GM21576 (cell line): ENCODE results near the gene SPTB.

Source experiments
- ATAC-seq: cut with Tn5 transposase; IDR thresholded peaks from one replicate; pipeline ENCODE4 v1.9.1; 2021; ENCODE audit warnings: mild to moderate bottlenecking, moderate library complexity; ENCODE audit not compliant: unreplicated experiment

Gene SPTB

GRCh38 chr14:64855721-64856528 lies 23.8 kb downstream of the SPTB start:
- ATAC-seq = no peak

- no peak for ATAC-seq
Measured at GRCh38 chr14:64850369-64851137, 29.2 kb downstream of the SPTB start.

GRCh38 chr14:64849940-64850339 lies 29.8 kb downstream of the SPTB start:
- ATAC-seq = no peak

DNA sequence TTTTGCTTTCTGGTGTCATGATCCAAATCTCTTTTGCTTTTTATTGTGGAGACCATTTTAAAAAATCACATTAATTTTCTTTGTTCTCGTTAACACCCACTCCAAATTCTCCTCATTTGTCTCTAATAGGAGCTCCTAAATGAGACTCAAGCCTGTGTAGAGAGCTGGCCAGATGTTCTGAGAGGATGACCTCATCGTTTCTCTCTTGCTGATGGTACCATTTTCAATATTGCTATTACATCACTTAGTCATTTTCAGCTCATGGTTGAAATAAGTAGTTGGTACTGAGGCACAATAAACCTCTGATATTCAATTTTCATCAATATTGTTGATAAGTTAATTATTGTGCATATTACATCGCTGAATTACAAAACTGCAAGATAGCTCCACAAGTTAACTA lies 31.5 kb downstream of the SPTB start:
- ATAC-seq = no peak

- no peak for ATAC-seq
Measured at GRCh38 chr14:64846319-64846718, 33.4 kb downstream of the SPTB start.

- no peak for ATAC-seq
Measured at GRCh38 chr14:64845878-64846277, 33.8 kb downstream of the SPTB start.

DNA sequence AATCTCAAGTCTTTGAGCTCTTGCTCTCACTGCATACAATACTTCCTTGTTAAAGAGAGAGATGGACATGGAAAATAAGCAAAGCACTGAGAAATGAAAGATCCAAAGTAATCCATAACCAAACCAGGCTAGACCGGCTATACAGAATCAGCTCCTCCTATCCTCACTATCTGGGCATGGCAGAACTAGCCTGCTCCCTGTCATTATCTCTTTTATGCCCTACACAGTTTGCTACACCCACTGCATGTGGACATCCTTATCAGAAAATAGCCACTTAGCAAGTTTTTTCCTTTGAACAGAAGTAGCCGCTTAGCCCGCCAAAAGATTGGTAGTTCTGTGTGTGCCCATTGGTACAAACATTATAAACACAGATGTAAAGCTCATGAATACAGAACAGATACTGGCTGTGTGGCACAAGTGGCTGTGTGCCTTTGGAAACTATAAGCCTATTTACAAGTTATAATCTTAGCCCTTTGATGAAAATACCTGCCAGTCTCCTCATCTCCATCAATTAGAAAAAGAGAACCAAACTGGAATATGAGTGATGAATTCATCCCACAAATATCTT lies 34.7 kb downstream of the SPTB start:
- ATAC-seq = no peak

DNA sequence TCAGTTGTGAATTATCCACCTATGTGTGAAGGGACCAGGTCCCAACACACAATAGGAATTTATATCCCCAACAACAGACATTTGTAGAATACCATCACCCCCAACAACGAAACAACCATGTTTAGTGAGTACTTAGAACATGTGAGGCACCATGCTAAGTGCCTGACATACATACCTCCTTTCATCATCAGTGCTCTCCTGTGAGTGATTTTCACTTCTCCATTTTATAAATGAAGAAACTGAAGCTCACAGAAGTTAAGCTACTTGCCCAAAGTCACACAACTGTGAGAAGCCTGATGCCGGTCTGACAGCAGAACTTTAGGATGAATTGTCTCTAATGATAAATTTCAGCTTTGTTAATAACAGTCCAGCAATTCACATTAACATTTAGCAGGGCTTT lies 35.4 kb downstream of the SPTB start:
- peak; percentile 88 for ATAC-seq

- no peak for ATAC-seq
Measured at GRCh38 chr14:64843548-64843947, 36.2 kb downstream of the SPTB start.

GRCh38 chr14:64841772-64842750 lies 37.6 kb downstream of the SPTB start:
- ATAC-seq = no peak

DNA sequence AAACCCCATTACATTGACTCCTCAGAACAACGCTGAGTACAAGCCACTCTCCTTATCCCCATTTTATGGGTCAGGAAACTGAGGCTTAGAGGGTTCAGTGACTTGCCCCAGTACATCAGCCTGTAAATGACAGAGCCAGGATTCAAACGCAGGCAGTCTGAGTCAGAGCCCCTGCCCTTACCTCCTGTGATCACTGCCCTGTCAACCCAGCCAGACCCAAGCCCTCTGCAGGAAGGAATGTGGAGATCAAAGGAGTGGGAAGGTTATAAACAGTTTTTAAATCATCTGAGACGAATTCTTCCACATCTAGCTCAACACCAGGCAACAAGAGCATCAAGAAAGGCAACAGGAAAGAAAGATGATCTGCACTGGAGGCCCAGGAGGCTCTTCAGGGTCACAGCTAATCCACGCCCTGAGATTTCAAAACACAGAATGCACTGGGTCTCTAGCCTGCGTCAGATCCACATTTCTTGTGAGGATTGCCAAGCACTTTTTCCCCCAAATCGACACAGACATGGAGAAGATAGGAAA lies 38.5 kb downstream of the SPTB start:
- no peak for ATAC-seq

GRCh38 chr14:64838656-64839055 lies 41.1 kb downstream of the SPTB start:
- ATAC-seq = no peak

DNA sequence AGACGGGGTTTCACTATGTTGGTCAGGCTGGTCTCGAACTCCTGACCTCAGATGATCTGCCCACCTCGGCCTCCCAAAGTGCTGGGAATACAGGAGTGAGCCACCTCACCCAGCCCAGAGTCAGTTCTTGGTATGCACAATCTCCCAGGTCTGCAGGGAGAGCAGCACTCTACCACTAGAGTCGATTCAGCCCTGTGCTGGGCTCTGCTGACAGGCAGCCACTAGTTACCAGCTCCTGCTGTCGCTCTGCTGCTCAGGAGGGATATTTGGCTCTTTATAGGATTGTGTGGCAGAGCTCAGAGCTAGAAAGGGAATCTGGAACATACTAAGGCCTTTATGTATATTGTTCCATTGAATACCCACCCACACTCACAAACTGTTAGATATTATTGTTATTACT lies 44.3 kb downstream of the SPTB start:
- ATAC-seq = no peak

- ATAC-seq = no peak
Measured at GRCh38 chr14:64834965-64835364, 44.7 kb downstream of the SPTB start.

GRCh38 chr14:64831419-64831818 lies 48.3 kb downstream of the SPTB start:
- ATAC-seq = no peak

DNA sequence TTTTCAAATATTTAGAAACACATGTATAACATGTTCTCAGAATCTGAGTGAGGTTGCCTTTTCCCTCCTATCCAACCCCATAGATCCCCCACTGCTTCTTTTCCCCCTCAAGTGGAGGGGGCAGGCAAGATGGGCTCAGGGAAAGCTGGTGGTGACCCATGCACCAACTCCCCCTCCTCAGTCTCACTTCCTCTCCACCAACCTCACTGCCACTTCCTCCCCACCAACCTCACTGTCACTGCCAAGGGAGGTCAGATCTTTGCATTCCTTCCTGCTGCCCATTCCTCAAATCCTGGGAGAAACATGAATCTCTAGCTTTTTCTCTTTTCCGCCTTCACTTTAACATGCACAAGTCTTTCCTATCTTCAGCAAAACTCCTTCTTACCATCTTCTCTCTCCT lies 48.7 kb downstream of the SPTB start:
- no peak for ATAC-seq

- no peak for ATAC-seq
Measured at GRCh38 chr14:64828071-64828470, 51.6 kb downstream of the SPTB start.

- no peak for ATAC-seq
Measured at GRCh38 chr14:64826845-64827244, 52.9 kb downstream of the SPTB start.

- no peak for ATAC-seq
Measured at GRCh38 chr14:64826333-64826732, 53.4 kb downstream of the SPTB start.

DNA sequence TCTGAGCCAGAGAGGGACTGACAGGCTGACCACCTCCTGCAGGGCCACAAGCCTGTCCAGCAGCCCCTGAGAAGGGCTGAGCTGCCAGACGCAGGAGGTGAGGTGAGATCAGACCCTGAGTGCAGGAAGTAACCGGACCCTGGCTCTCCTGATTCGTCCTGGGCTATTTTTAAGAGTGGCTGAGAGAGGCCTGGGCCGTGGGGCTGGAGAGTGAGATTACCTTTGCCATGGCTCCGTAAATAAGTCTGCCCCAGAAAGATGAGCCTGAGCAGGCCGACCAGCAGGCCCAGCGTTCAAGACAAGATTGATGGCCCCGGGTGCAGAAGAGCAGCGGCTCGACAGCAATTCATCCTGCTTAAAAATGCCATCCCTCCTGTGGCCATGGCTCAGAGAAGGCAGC lies 54.2 kb downstream of the SPTB start:
- no peak for ATAC-seq

DNA sequence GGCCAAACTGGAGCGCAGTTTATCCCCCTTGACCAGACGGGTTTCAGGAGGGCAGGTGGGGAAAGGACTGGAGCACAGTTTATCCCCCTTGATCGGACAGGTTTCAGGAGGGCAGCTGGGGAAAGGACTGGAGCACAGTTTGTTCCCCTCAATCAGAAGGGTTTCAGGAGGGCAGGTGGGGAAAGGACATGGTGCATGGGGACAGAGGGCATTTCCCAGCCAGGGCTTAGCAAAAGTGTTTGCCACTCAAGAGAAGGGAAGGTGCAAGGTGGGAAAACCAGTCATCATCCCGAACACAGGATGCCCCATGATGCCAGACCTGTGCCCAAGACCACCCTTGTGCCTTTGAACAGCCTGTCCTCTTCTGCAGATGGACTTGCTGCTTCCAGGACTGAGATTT lies 54.7 kb downstream of the SPTB start:
- ATAC-seq = no peak
